ENCODE results near the gene HPN. TPM values are rescaled to one million over a fixed set of nuclear protein-coding genes. Genes with fewer than 3 reads are reported as not detected.

HPN gene
- total and polyA plus RNA-seq, 2 of the 13 experiments (the other 11 are each of a cell fraction or from before 2014, with no cell fraction given), result 46.7 to 261 TPM

DNA sequence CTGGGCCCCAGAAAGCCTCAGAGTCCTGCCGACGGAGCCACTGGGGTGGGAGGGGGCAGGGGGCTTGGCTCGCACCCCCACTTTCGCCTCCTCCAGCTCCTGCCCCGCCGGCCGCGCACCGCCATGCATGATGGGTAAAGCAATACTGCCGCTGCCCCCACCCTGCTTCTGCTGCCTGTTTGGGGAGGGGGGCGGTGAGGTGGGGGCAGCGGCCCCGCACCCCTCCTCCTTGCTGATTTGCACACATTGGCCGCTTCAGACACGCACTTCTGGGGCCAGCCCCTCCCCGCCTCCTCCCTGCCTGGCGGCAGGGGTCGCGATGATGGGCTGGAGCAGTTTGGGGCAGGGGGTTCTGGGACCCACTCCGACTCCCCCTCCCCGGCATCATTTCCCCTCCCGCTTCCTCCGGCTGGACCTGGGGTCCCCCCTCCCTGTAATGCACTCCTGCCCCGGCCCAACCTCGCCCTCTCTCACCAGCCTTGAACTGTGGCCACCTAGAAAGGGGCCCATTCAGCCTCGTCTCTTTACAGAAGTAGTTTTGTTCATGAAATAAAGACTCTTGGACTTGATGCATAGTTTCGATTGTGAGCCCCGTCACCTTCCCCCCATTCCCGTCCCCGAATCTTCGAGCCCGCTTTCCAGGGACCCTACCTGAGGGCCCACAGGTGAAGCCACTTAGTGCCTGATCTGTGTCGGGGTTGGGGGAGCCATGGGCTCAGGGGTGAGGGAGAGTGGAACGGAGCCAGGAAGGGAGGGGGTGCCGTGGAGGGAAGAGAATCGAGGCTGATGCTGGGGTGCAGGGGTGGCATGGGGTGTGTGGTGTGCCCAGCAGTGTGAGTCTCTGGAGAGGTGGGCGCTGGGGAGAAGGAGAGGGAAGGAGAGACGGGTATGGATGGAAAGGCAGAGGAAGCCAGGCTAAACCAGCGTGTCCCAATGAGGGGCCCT lies 1.4 kb upstream of the HPN start (continued):
- TF ChIP-seq, protein P1, sequence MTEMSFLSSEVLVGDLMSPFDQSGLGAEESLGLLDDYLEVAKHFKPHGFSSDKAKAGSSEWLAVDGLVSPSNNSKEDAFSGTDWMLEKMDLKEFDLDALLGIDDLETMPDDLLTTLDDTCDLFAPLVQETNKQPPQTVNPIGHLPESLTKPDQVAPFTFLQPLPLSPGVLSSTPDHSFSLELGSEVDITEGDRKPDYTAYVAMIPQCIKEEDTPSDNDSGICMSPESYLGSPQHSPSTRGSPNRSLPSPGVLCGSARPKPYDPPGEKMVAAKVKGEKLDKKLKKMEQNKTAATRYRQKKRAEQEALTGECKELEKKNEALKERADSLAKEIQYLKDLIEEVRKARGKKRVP (CRISPR knock-in tag; IDR thresholded peaks at IDR 0.05), result 0 out of 4 replicates have a peak, but pooled peaks of 1 of the 2 experiments have one; percentile 24
- 0 out of 2 replicates have a peak, but pooled peaks have one; percentile 30 for TF ChIP-seq NFE2L1 (CRISPR knock-in tag; IDR thresholded peaks at IDR 0.05; ENCODE audit: borderline replicate concordance)
- TF ChIP-seq HDAC1 (CRISPR knock-in tag; IDR thresholded peaks at IDR 0.05), result no peak
- TF ChIP-seq ZNF780A (CRISPR knock-in tag; IDR thresholded peaks at IDR 0.05), result no peak
- TF ChIP-seq ZNF644 (CRISPR knock-in tag; IDR thresholded peaks at IDR 0.05; ENCODE audit: low read depth), result no peak
- TF ChIP-seq HNF4A (CRISPR knock-in tag; IDR thresholded peaks at IDR 0.05), result peak; percentile 89
- TF ChIP-seq KDM1A (CRISPR knock-in tag; IDR thresholded peaks at IDR 0.05), result no peak
- TF ChIP-seq, protein P2, sequence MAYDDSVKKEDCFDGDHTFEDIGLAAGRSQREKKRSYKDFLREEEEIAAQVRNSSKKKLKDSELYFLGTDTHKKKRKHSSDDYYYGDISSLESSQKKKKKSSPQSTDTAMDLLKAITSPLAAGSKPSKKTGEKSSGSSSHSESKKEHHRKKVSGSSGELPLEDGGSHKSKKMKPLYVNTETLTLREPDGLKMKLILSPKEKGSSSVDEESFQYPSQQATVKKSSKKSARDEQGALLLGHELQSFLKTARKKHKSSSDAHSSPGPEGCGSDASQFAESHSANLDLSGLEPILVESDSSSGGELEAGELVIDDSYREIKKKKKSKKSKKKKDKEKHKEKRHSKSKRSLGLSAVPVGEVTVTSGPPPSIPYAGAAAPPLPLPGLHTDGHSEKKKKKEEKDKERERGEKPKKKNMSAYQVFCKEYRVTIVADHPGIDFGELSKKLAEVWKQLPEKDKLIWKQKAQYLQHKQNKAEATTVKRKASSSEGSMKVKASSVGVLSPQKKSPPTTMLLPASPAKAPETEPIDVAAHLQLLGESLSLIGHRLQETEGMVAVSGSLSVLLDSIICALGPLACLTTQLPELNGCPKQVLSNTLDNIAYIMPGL (CRISPR knock-in tag; IDR thresholded peaks at IDR 0.05; ENCODE audit: borderline replicate concordance in 1 of 2, low read depth in 1 of 2), result peak in 1 of 2 experiments; percentile 45; a peak in 3 of 4 replicates
- no peak; the same call in 1 of the 2 replicates for TF ChIP-seq ZSCAN22 (CRISPR knock-in tag; IDR thresholded peaks at IDR 0.05)
- peak; percentile 80; the same call in 1 of the 2 replicates for TF ChIP-seq ZNF501 (CRISPR knock-in tag; IDR thresholded peaks at IDR 0.05)
- TF ChIP-seq ZNF354B (CRISPR knock-in tag; IDR thresholded peaks at IDR 0.05), result no peak
- TF ChIP-seq ZZZ3 (CRISPR knock-in tag; IDR thresholded peaks at IDR 0.05; ENCODE audit: borderline replicate concordance), result peak; percentile 12; the same call in 1 of the 2 replicates
- TF ChIP-seq NR2C2 (CRISPR knock-in tag; IDR thresholded peaks at IDR 0.05; ENCODE audit: borderline replicate concordance), result peak; percentile 2; the same call in 1 of the 2 replicates
- no peak for TF ChIP-seq MAFK (conservative IDR thresholded peaks at IDR 0.05 in 1 of 2, IDR thresholded peaks at IDR 0.05 in 1 of 2; ENCODE audit: low read length in 2 of 2)
- no peak for TF ChIP-seq TP53 (CRISPR knock-in tag; conservative IDR thresholded peaks at IDR 0.05)
- TF ChIP-seq SMAD3 (CRISPR knock-in tag; IDR thresholded peaks at IDR 0.05), result no peak
- no peak for TF ChIP-seq DNMT3B (CRISPR knock-in tag; conservative IDR thresholded peaks at IDR 0.05)
- TF ChIP-seq ZNF550 (CRISPR knock-in tag; IDR thresholded peaks at IDR 0.05; ENCODE audit: borderline replicate concordance), result no peak
- no peak for TF ChIP-seq RBAK (CRISPR knock-in tag; IDR thresholded peaks at IDR 0.05)
- TF ChIP-seq NR2F2 (IDR thresholded peaks at IDR 0.05; ENCODE audit: borderline replicate concordance, low read depth), result 0 out of 2 replicates have a peak, but pooled peaks have one; percentile 42
- TF ChIP-seq, protein P3, sequence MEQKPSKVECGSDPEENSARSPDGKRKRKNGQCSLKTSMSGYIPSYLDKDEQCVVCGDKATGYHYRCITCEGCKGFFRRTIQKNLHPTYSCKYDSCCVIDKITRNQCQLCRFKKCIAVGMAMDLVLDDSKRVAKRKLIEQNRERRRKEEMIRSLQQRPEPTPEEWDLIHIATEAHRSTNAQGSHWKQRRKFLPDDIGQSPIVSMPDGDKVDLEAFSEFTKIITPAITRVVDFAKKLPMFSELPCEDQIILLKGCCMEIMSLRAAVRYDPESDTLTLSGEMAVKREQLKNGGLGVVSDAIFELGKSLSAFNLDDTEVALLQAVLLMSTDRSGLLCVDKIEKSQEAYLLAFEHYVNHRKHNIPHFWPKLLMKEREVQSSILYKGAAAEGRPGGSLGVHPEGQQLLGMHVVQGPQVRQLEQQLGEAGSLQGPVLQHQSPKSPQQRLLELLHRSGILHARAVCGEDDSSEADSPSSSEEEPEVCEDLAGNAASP (CRISPR knock-in tag; IDR thresholded peaks at IDR 0.05; ENCODE audit: borderline replicate concordance), result peak; percentile 73; the same call in 1 of the 2 replicates
- no peak for TF ChIP-seq JUND (CRISPR knock-in tag; IDR thresholded peaks at IDR 0.05)
- no peak for TF ChIP-seq ZNF101 (CRISPR knock-in tag; IDR thresholded peaks at IDR 0.05; ENCODE audit: borderline replicate concordance, low read depth)
- TF ChIP-seq SSRP1 (CRISPR knock-in tag; IDR thresholded peaks at IDR 0.05), result no peak
- no peak for TF ChIP-seq HOXD1 (CRISPR knock-in tag; IDR thresholded peaks at IDR 0.05)
- peak; percentile 42; the same call in 1 of the 2 replicates for TF ChIP-seq NCOR1 (IDR thresholded peaks at IDR 0.05; ENCODE audit: borderline replicate concordance, low read length)
